HG03108 (cell line): ENCODE results near the gene CYP26C1.

Source experiments
- ATAC-seq: cut with Tn5 transposase; IDR thresholded peaks from one replicate; pipeline ENCODE4 v1.9.1; 2021; ENCODE audit warnings: moderate library complexity; ENCODE audit not compliant: unreplicated experiment

Gene CYP26C1

GRCh38 chr10:93106631-93107072 lies 46.1 kb downstream of the CYP26C1 start:
- no peak for ATAC-seq

- peak; percentile 71 for ATAC-seq
Measured at GRCh38 chr10:93110472-93111146, 50.0 kb downstream of the CYP26C1 start.

GRCh38 chr10:93113042-93113441 lies 52.4 kb downstream of the CYP26C1 start:
- ATAC-seq = no peak

- peak; percentile 65 for ATAC-seq
Measured at GRCh38 chr10:93115661-93116383, 55.2 kb downstream of the CYP26C1 start.
